GM10847 (cell line): ENCODE results near the gene B3GALT6.

ENCODE experiments used
- POLR2A ChIP-seq: IDR thresholded peaks from 2 replicates; pipeline ENCODE4 v1.6.1; 2011; ENCODE audit not compliant: insufficient read length; ENCODE audit errors: extremely low read depth

Gene B3GALT6

GRCh38 chr1:1199141-1199960 is 32.7 kb upstream of the B3GALT6 start:
- TF ChIP-seq POLR2A: no peak

- TF ChIP-seq POLR2A: no peak
Measured at GRCh38 chr1:1199961-1200875, 31.8 kb upstream of the B3GALT6 start.

GRCh38 chr1:1200876-1201810 is 30.9 kb upstream of the B3GALT6 start:
- no peak for TF ChIP-seq POLR2A

- no peak for TF ChIP-seq POLR2A
Measured at GRCh38 chr1:1202831-1203560, 29.0 kb upstream of the B3GALT6 start.

- no peak for TF ChIP-seq POLR2A
Measured at GRCh38 chr1:1203561-1204424, 28.2 kb upstream of the B3GALT6 start.

GRCh38 chr1:1204425-1204920 is 27.6 kb upstream of the B3GALT6 start:
- no peak for TF ChIP-seq POLR2A

- no peak for TF ChIP-seq POLR2A
Measured at GRCh38 chr1:1204998-1205768, 26.9 kb upstream of the B3GALT6 start.

GRCh38 chr1:1205769-1206375 is 26.2 kb upstream of the B3GALT6 start:
- no peak for TF ChIP-seq POLR2A

GRCh38 chr1:1206376-1206965 is 25.6 kb upstream of the B3GALT6 start, which contains the start of gene TNFRSF18:
TSS of gene TNFRSF18 (minus strand) at chr1:1206592. CDS start at chr1:1206571, 21 bp downstream.
- TF ChIP-seq POLR2A: no peak

GRCh38 chr1:1206966-1207531 is 25.0 kb upstream of the B3GALT6 start:
- TF ChIP-seq POLR2A: no peak

- no peak for TF ChIP-seq POLR2A
Measured at GRCh38 chr1:1207571-1207892, 24.5 kb upstream of the B3GALT6 start.
